Spleen (tissue), 11 donors: Measurements from ENCODE around the gene PHEX. TPM values are rescaled to one million over a fixed set of nuclear protein-coding genes. Genes with fewer than 3 reads are reported as not detected.
"Not testable (repeated sequence)": the region's sequence is repeated elsewhere in the genome, so short reads cannot be mapped to it uniquely, and the experiment has no call there.

ENCODE experiments used
- DNase-seq: peaks from one replicate; pipeline ENCODE4 v3.0.0-alpha.2; 2020
- H3K27ac ChIP-seq, 8 donors: fragments of 200-600 bp; sonication (generic) in 7 of 8; 1 replicate in 4 of 8; 2 replicates in 4 of 8; pipeline versions ENCODE4 v1.5.0 to v1.8.0; 2016 to 2021; ENCODE audit warnings: inconsistent platforms in 4 of 8, mild to moderate bottlenecking in 4 of 8, moderate library complexity in 1 of 8
- H3K27me3 ChIP-seq, 7 donors: fragments of 200-600 bp; sonication (generic) in 6 of 7; replicated peaks in 1 of 7; 1 replicate in 4 of 7; 2 replicates in 3 of 7; pipeline versions ENCODE4 v1.5.0 to v1.8.0; 2016 to 2021; ENCODE audit warnings: inconsistent platforms in 3 of 7, mild to moderate bottlenecking in 1 of 7
- H3K36me3 ChIP-seq, 6 donors: fragments of 200-600 bp; sonication (generic) in 5 of 6; 1 replicate in 4 of 6; 2 replicates in 2 of 6; pipeline versions ENCODE4 v1.5.0 to v1.8.0; 2016 to 2021; ENCODE audit warnings: inconsistent platforms in 2 of 6
- H3K4me1 ChIP-seq, 6 donors: fragments of 200-600 bp; sonication (generic) in 5 of 6; 1 replicate in 3 of 6; 2 replicates in 3 of 6; pipeline versions ENCODE4 v1.5.0 to v1.8.0; 2016 to 2021; ENCODE audit warnings: inconsistent platforms in 3 of 6
- H3K4me3 ChIP-seq, 8 donors: fragments of 200-600 bp; sonication (generic) in 7 of 8; 1 replicate in 4 of 8; 2 replicates in 4 of 8; pipeline versions ENCODE4 v1.5.0 to v1.8.0; 2016 to 2021; ENCODE audit warnings: inconsistent platforms in 4 of 8, mild to moderate bottlenecking in 4 of 8, moderate library complexity in 2 of 8
- H3K9me3 ChIP-seq, 8 donors: fragments of 200-600 bp; sonication (generic) in 7 of 8; 1 replicate in 4 of 8; 2 replicates in 4 of 8; pipeline versions ENCODE4 v1.5.0 to v1.8.0; 2016 to 2021; ENCODE audit warnings: inconsistent platforms in 4 of 8
- POLR2A ChIP-seq, 3 donors: fragments of 450-650 bp; IDR thresholded peaks; one replicate each; pipeline ENCODE4 v1.5.1; 2017; ENCODE audit warnings: antibody characterized with exemption in 3 of 3, mild to moderate bottlenecking in 1 of 3
- POLR2AphosphoS5 ChIP-seq, 3 donors: sonication (generic); formaldehyde crosslinking; IDR thresholded peaks; one replicate each; pipeline ENCODE4 v1.5.1; 2017; ENCODE audit warnings: antibody characterized with exemption in 3 of 3
- WGBS, 5 donors: extraction: QIAGEN DNeasy Blood & Tissue Kit in 3 of 5; methylation state at CpG; one replicate each; pipeline versions ENCODE4 v1.1.5 to v1.1.7; 2013 to 2018; 5-methylcytosine and 5-hydroxymethylcytosine counted together
- intact Hi-C: fragments of 100-400 bp; cut with DNase I; formaldehyde crosslinking; loops from one replicate; pipeline ENCODE4 v1.15.0; 2023; ENCODE audit warnings: low total_unique reads
- polyA plus RNA-seq, 3 donors: library from polyadenylated mRNA; stranded (reverse); fragments of 200-250 nt; gene quantifications; one replicate each; pipeline ENCODE4 v1.2.1, GENCODE V29; 2013
- total RNA-seq, 7 donors: library from RNA; depleted of rRNA in 3 of 7; stranded (reverse); fragments of >200 nt in 3 of 7; fragmentation: NEBNext Ultra II Directional in 4 of 7; extraction: Animal tissue kit (Norgen Biotek cat#: 25700) in 4 of 7; gene quantifications; one replicate each; pipeline versions ENCODE4 v1.1.0 to v1.2.1, GENCODE V29; 2016 to 2021
- TF ChIP-seq, protein P1 (sequence below), 11 experiments: fragments of 200-600 bp in 7 of 11; fragments of 450-650 bp in 4 of 11; sonication (generic) in 4 of 11; IDR thresholded peaks in 8 of 11; conservative IDR thresholded peaks in 3 of 11; 1 replicate in 7 of 11; 2 replicates in 4 of 11; pipeline versions ENCODE4 v1.4.0 to v1.8.0; 2016 to 2021; ENCODE audit warnings: antibody characterized with exemption in 11 of 11, inconsistent platforms in 4 of 11, mild to moderate bottlenecking in 1 of 11
- donor health status: healthy with polysubstance abuse.
- donor health status: DM: no; HTN: no; CAD: no; lungs with moderate emphysema.
- donor health status: DM: no; HTN: no; CAD: no.
- donor health status: Bipolar disorder and iron deficiency.
- donor health status: healthy.
- donor health status: DM: no; HTN: no; CAD: no.
- donor health status: DM: yes; HTN: yes; CAD: no.

PHEX gene
- total and polyA plus RNA-seq, 10 donors: 0.13 to 1.5 (median 0.54) TPM

DNA sequence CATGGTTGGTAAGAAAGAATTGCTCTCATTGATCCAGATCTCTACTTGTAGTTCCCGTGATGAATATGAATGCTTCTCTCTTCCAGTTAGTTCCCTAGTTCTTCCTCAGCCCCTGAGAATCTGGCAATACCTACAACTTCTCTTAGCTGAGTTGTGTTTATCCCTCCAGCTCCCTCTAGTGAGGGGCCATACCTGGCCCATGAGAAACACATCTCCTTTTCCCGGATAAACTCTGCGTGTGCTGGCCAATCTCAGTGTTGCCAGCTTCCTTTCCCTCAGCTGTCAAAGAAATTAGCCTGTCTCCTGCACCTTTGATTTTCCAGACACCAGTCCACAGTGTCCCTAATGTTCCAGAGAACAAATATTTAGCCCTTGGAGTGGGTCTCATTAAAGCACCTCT is 246.2 kb downstream of the PHEX start:
- H3K4me1 ChIP-seq: no peaks in the 10 kb centered on the region
- H3K9me3 ChIP-seq: no peaks in the 10 kb centered on the region
- no peak overlapping the region for H3K4me3 ChIP-seq
- H3K27me3 ChIP-seq: no peaks in the 10 kb centered on the region
- 41 to 73% (median 66%) methylated on average over 3 of the region's 3 CpGs for WGBS, 5 donors
- no peak for DNase-seq
- intact Hi-C loops: no loop called here
- H3K36me3 ChIP-seq: no peaks in the 10 kb centered on the region
- TF ChIP-seq POLR2A (IDR thresholded peaks at IDR 0.05) (no peak), POLR2AphosphoS5 (IDR thresholded peaks at IDR 0.05) (no peak)
- TF ChIP-seq, protein P1, sequence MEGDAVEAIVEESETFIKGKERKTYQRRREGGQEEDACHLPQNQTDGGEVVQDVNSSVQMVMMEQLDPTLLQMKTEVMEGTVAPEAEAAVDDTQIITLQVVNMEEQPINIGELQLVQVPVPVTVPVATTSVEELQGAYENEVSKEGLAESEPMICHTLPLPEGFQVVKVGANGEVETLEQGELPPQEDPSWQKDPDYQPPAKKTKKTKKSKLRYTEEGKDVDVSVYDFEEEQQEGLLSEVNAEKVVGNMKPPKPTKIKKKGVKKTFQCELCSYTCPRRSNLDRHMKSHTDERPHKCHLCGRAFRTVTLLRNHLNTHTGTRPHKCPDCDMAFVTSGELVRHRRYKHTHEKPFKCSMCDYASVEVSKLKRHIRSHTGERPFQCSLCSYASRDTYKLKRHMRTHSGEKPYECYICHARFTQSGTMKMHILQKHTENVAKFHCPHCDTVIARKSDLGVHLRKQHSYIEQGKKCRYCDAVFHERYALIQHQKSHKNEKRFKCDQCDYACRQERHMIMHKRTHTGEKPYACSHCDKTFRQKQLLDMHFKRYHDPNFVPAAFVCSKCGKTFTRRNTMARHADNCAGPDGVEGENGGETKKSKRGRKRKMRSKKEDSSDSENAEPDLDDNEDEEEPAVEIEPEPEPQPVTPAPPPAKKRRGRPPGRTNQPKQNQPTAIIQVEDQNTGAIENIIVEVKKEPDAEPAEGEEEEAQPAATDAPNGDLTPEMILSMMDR (IDR thresholded peaks at IDR 0.05 in 8 of 11, conservative IDR thresholded peaks at IDR 0.05 in 3 of 11): no peak
- H3K27ac ChIP-seq: no peak overlapping the region

DNA sequence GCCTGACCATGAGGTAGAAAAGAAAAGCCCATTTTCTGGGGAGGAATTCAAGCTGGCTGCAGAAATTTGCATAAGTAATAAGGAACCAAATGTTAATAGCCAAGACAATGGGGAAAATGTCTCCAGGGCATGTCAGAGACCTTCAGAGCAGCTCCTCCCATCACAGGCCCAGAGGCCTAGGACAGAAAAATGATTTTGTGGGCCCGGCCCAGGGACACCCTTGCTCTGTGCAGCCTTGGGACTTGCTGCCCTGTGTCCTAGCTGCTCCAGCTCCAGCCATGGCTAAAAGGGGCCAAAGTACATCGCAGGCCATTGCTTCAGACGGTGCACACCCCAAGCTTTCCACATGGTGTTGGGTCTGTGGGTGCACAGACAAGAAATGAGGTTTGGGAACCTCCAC is 257.1 kb downstream of the PHEX start:
- H3K27me3 ChIP-seq, intact Hi-C loops, H3K4me1 ChIP-seq, H3K9me3 ChIP-seq, H3K4me3 ChIP-seq, H3K36me3 ChIP-seq, H3K27ac ChIP-seq, DNase-seq: not testable (repeated sequence)
- WGBS, 5 donors: 67 to 100% (median 87%) methylated on average over 1 to 3 of the region's 3 CpGs

DNA sequence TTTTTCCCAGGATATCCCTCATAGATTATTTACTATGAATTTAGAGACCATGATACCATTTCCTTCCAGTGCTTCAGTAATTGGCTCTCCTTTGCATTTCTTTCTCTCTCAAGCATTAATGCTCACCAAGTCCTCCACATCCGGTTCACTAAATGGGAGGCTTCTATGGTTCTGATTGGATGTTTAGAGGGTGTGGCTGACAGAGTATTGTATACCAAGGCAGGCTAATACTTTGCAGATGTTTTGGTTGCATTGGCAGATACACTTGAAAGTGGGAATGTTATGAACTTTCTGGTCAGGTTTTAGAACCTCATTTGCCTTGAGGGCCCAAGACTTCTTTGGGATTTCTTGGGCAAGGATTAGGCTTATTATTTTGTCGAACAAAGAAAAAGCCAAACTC is 264.7 kb downstream of the PHEX start:
- H3K4me1 ChIP-seq: no peaks in the 10 kb centered on the region
- 83 to 98% (median 86%) methylated on average over 2 of the region's 2 CpGs for WGBS, 5 donors
- intact Hi-C loops: no loop called here

DNA sequence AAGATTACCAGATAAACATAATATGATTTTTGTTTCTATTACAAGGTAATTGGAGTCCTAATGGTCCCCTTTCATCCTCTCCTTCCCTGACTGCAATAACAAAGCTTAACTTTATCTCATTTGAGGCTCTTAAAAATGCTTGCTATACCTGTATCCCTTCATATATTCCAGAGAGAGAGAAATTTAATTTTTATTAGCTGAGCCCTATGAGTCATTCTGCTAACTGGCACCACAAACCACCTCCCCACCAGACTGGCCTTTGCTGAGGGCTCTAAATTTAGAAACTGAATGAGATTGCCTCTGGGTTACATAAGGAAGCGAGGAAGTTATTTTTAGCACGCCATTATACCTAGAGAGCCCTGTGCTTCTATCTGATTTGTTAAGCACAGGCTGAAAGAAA is 268.0 kb downstream of the PHEX start:
- no peak for DNase-seq
- TF ChIP-seq, protein P1 (IDR thresholded peaks at IDR 0.05 in 8 of 11, conservative IDR thresholded peaks at IDR 0.05 in 3 of 11): no peak
- no peak for TF ChIP-seq POLR2A (IDR thresholded peaks at IDR 0.05)
- TF ChIP-seq POLR2AphosphoS5 (IDR thresholded peaks at IDR 0.05): no peak
- Histone ChIP-seq H3K4me3 (no peak overlapping the region), H3K4me1 (no peaks in the 10 kb centered on the region), H3K27ac (no peak overlapping the region), H3K27me3 (peaks cover 0 to 5% (median 0%) of the 10 kb centered on the region in 7 donors), H3K9me3 (no peaks in the 10 kb centered on the region), H3K36me3 (no peaks in the 10 kb centered on the region)
- intact Hi-C loops: no loop called here
- 0 to 12% (median 3%) methylated on average over 2 of the region's 2 CpGs for WGBS, 5 donors

More for the DNA sequence above, 264.7 kb downstream of the PHEX start:
- no peak for TF ChIP-seq POLR2AphosphoS5 (IDR thresholded peaks at IDR 0.05)
- TF ChIP-seq, protein P1 (IDR thresholded peaks at IDR 0.05 in 8 of 11, conservative IDR thresholded peaks at IDR 0.05 in 3 of 11): no peak
- TF ChIP-seq POLR2A (IDR thresholded peaks at IDR 0.05): no peak
- DNase-seq: no peak
- H3K36me3 ChIP-seq: no peaks in the 10 kb centered on the region
- H3K9me3 ChIP-seq: no peaks in the 10 kb centered on the region
- no peak overlapping the region for H3K27ac ChIP-seq
- H3K4me3 ChIP-seq: no peak overlapping the region
- H3K27me3 ChIP-seq: no peaks in the 10 kb centered on the region

Other genes with a start within 250 kb of the PHEX start
- 10 to 100 TPM in 5 of 7 donors, 1 to 10 TPM in 2; 8.1 to 13.3 (median 11.9) TPM for gene MBTPS2, start 192.7 kb upstream of the PHEX start, total RNA-seq
- 1 to 10 TPM; 1.0 to 1.6 (median 1.5) TPM for gene MBTPS2, start 192.7 kb upstream of the PHEX start, polyA plus RNA-seq
- 1 to 10 TPM; 1.7 to 5.7 (median 2.5) TPM for gene YY2, start 176.3 kb upstream of the PHEX start, total RNA-seq
- gene YY2, start 176.3 kb upstream of the PHEX start, polyA plus RNA-seq: under 1 TPM; 0.28 to 0.48 (median 0.33) TPM
- 10 to 100 TPM; 36.4 to 49.1 (median 43.0) TPM for gene SMS, start 91.6 kb upstream of the PHEX start, total RNA-seq
- 10 to 100 TPM; 30.6 to 56.7 (median 41.6) TPM for gene SMS, start 91.6 kb upstream of the PHEX start, polyA plus RNA-seq
- not detected for gene CBLL2, start 240.6 kb downstream of the PHEX start, total RNA-seq
- not detected for gene CBLL2, start 240.6 kb downstream of the PHEX start, polyA plus RNA-seq